Measurements from ENCODE around the gene SMAD9.
"Not testable (repeated sequence)": the region's sequence is repeated elsewhere in the genome, so short reads cannot be mapped to it uniquely, and the experiment has no call there.

Gene SMAD9

GRCh38 chr13:36912369-36912768 lies 7.7 kb downstream of the SMAD9 start:
- DNase-seq = no peak

GRCh38 chr13:36910545-36910944 lies 9.5 kb downstream of the SMAD9 start:
- no peak for ATAC-seq
- no peak for DNase-seq

More at GRCh38 chr13:36912369-36912768, 7.7 kb downstream of the SMAD9 start:
- ATAC-seq = no peak

- ATAC-seq = no peak
- DNase-seq = no peak
These were observed 12.2 kb downstream of the SMAD9 start for GRCh38 chr13:36907821-36908220.

- ATAC-seq (no peak), DNase-seq (no peak)
These were observed 12.8 kb downstream of the SMAD9 start for GRCh38 chr13:36907266-36907665.

- no peak for ATAC-seq
- DNase-seq = no peak
These were observed 14.1 kb downstream of the SMAD9 start for GRCh38 chr13:36905944-36906343.

- ATAC-seq (no peak), DNase-seq (no peak)
These were observed 16.0 kb downstream of the SMAD9 start for GRCh38 chr13:36903925-36904595.

- ATAC-seq (no peak), DNase-seq (no peak)
These were observed 22.9 kb downstream of the SMAD9 start for GRCh38 chr13:36897054-36897616.

GRCh38 chr13:36891752-36892151 lies 28.3 kb downstream of the SMAD9 start:
- DNase-seq (no peak), ATAC-seq (no peak)

GRCh38 chr13:36888645-36889044 lies 31.4 kb downstream of the SMAD9 start:
- ATAC-seq (no peak), DNase-seq (no peak)

GRCh38 chr13:36887758-36888521 lies 32.1 kb downstream of the SMAD9 start:
- DNase-seq (no peak), ATAC-seq (no peak)

GRCh38 chr13:36885901-36886300 lies 34.1 kb downstream of the SMAD9 start:
- no peak for DNase-seq
- no peak for ATAC-seq

GRCh38 chr13:36884235-36884634 lies 35.8 kb downstream of the SMAD9 start:
- DNase-seq (no peak), ATAC-seq (no peak)

- no peak for DNase-seq
- ATAC-seq = no peak
These were observed 36.2 kb downstream of the SMAD9 start for GRCh38 chr13:36883824-36884223.

GRCh38 chr13:36883392-36883791 lies 36.6 kb downstream of the SMAD9 start:
- ATAC-seq, DNase-seq: not testable (repeated sequence)

- DNase-seq (no peak), ATAC-seq (no peak)
These were observed 37.1 kb downstream of the SMAD9 start for GRCh38 chr13:36882829-36883390.

- ATAC-seq (no peak), DNase-seq (no peak)
These were observed 39.1 kb downstream of the SMAD9 start for GRCh38 chr13:36880961-36881360.

GRCh38 chr13:36879218-36879938 lies 40.7 kb downstream of the SMAD9 start:
- DNase-seq = no peak
- ATAC-seq = no peak

- no peak for DNase-seq
These were observed 44.1 kb downstream of the SMAD9 start for GRCh38 chr13:36875961-36876360.

GRCh38 chr13:36875431-36875830 lies 44.6 kb downstream of the SMAD9 start:
- no peak for ATAC-seq
- no peak for DNase-seq

More at GRCh38 chr13:36875961-36876360, 44.1 kb downstream of the SMAD9 start:
- no peak for ATAC-seq

- no peak for ATAC-seq
These were observed 47.4 kb downstream of the SMAD9 start for GRCh38 chr13:36872621-36873020.

GRCh38 chr13:36870050-36870692 lies 49.9 kb downstream of the SMAD9 start:
- ATAC-seq (no peak), DNase-seq (no peak)

More at GRCh38 chr13:36872621-36873020, 47.4 kb downstream of the SMAD9 start:
- no peak for DNase-seq

- no peak for DNase-seq
- ATAC-seq = no peak
These were observed 53.8 kb downstream of the SMAD9 start for GRCh38 chr13:36866232-36866631.

All from stimulated activated naive CD8-positive, alpha-beta T cell treated with anti-CD3 and anti-CD28 coated beads, Interleukin-15, Interleukin-2, amounts not matched to agents 100 U/mL and 50 U/mL, for 24 hours (primary cell).